Testis (tissue), 2 donors: ENCODE data around the gene TRAPPC10.

ENCODE experiments used
- POLR2A ChIP-seq: fragments of 450-650 bp; IDR thresholded peaks from one replicate; pipeline ENCODE4 v1.6.1; 2017; ENCODE audit warnings: antibody characterized with exemption, mild to moderate bottlenecking, moderate library complexity
- TF ChIP-seq, protein P1 (sequence below), 3 experiments: fragments of 450-650 bp in 2 of 3; fragments of 200-600 bp in 1 of 3; sonication (generic) in 1 of 3; IDR thresholded peaks; one replicate each; pipeline ENCODE4 v1.5.1; 2016 to 2019; ENCODE audit warnings: antibody characterized with exemption in 3 of 3, mild to moderate bottlenecking in 2 of 3, moderate library complexity in 1 of 3

DNA sequence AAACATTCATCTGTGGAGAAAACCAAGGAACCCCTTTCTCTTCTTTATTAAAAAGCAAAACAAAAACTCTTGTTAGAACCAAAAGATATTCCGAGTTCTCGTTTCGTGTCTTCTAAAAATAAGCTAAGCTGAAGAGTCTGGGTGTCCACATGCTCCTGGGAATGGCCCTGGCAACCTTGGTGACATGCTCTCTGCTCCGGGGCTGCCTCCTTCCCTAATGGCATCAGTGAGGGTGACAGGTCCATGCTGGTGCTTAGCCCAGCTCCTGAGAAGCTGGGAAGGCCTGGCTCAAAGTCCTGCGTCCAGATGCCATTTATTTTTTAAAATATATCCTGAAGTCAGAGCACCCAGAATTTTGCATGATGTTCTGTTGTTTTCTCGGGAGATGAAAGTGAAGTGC, 24.6 kb upstream of the TRAPPC10 start:
- no peak for TF ChIP-seq POLR2A
- TF ChIP-seq, protein P1, sequence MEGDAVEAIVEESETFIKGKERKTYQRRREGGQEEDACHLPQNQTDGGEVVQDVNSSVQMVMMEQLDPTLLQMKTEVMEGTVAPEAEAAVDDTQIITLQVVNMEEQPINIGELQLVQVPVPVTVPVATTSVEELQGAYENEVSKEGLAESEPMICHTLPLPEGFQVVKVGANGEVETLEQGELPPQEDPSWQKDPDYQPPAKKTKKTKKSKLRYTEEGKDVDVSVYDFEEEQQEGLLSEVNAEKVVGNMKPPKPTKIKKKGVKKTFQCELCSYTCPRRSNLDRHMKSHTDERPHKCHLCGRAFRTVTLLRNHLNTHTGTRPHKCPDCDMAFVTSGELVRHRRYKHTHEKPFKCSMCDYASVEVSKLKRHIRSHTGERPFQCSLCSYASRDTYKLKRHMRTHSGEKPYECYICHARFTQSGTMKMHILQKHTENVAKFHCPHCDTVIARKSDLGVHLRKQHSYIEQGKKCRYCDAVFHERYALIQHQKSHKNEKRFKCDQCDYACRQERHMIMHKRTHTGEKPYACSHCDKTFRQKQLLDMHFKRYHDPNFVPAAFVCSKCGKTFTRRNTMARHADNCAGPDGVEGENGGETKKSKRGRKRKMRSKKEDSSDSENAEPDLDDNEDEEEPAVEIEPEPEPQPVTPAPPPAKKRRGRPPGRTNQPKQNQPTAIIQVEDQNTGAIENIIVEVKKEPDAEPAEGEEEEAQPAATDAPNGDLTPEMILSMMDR (IDR thresholded peaks at IDR 0.05) = no peak
